Brain microvascular endothelial cell (primary cell): ENCODE measurements around the gene PPP2R5A.

Experiments
- DNase-seq: peaks from one replicate; pipeline ENCODE4 v3.0.0-alpha.2; 2020
- H3K27ac ChIP-seq: fragments of 250-450 bp; sonication (Bioruptor Pico); 2 replicates; pipeline ENCODE4 v1.5.1; 2020; ENCODE audit warnings: mild to moderate bottlenecking, moderate library complexity
- H3K27me3 ChIP-seq: fragments of 250-450 bp; sonication (Bioruptor Pico); replicated peaks from 2 replicates; pipeline ENCODE4 v1.5.1; 2020; ENCODE audit warnings: mild to moderate bottlenecking
- H3K36me3 ChIP-seq: fragments of 250-450 bp; sonication (Bioruptor Pico); replicated peaks from 2 replicates; pipeline ENCODE4 v1.5.1; 2020; ENCODE audit warnings: mild to moderate bottlenecking
- H3K4me3 ChIP-seq: 2 replicates; pipeline ENCODE4 v1.5.1; 2011; ENCODE audit warnings: low read depth, mild to moderate bottlenecking, control low read depth, low read length, moderate library complexity
- CTCF ChIP-seq: IDR thresholded peaks from 2 replicates; pipeline ENCODE4 v1.5.1; 2011; ENCODE audit warnings: low read depth, mild to moderate bottlenecking, moderate library complexity, low read length, control low read depth, inconsistent platforms; ENCODE audit errors: missing control alignments
- in situ Hi-C: cut with HindIII; loops from 2 replicates; pipeline ENCODE4 v1.10.0; 2017; ENCODE audit warnings: low sequenced_read_pairs, low pct_ligation_motif_present

The PPP2R5A gene

GRCh38 chr1:212259693-212260480, 25.3 kb upstream of the PPP2R5A start:
- no peaks in the 10 kb centered on the region for H3K36me3 ChIP-seq
- in situ Hi-C loops = loop anchor here (25.0 kb wide), 1 partner anchor 173 kb away; no protein-coding TSS in a partner anchor
- DNase-seq = no peak
- no peak overlapping the region for H3K4me3 ChIP-seq
- H3K27me3 ChIP-seq = no peaks in the 10 kb centered on the region
- H3K27ac ChIP-seq = no peak overlapping the region
- TF ChIP-seq CTCF = no peak

GRCh38 chr1:212260557-212261355, 24.5 kb upstream of the PPP2R5A start:
- in situ Hi-C loops = loop anchor here (25.0 kb wide), 1 partner anchor 173 kb away; no protein-coding TSS in a partner anchor
- no peaks in the 10 kb centered on the region for H3K36me3 ChIP-seq
- H3K4me3 ChIP-seq = no peak overlapping the region
- TF ChIP-seq CTCF = no peak
- DNase-seq = no peak
- H3K27ac ChIP-seq = no peak overlapping the region
- no peaks in the 10 kb centered on the region for H3K27me3 ChIP-seq

GRCh38 chr1:212261361-212261929, 23.8 kb upstream of the PPP2R5A start:
- DNase-seq = no peak
- no peaks in the 10 kb centered on the region for H3K36me3 ChIP-seq
- no peak overlapping the region for H3K27ac ChIP-seq
- in situ Hi-C loops = loop anchor here (25.0 kb wide), 1 partner anchor 174 kb away; no protein-coding TSS in a partner anchor
- no peak overlapping the region for H3K4me3 ChIP-seq
- H3K27me3 ChIP-seq = no peaks in the 10 kb centered on the region
- TF ChIP-seq CTCF = no peak

- in situ Hi-C loops = loop anchor here (25.0 kb wide), 1 partner anchor 180 kb away; no protein-coding TSS in a partner anchor
- no peaks in the 10 kb centered on the region for H3K36me3 ChIP-seq
- no peak overlapping the region for H3K27ac ChIP-seq
- TF ChIP-seq CTCF = no peak
- DNase-seq = no peak
- H3K4me3 ChIP-seq = no peak overlapping the region
- no peaks in the 10 kb centered on the region for H3K27me3 ChIP-seq
Observed at GRCh38 chr1:212267017-212267416, 18.2 kb upstream of the PPP2R5A start.

GRCh38 chr1:212267460-212267859, 17.8 kb upstream of the PPP2R5A start:
- no peak for TF ChIP-seq CTCF
- Histone ChIP-seq H3K27me3 (no peaks in the 10 kb centered on the region), H3K4me3 (no peak overlapping the region), H3K27ac (no peak overlapping the region), H3K36me3 (no peaks in the 10 kb centered on the region)
- DNase-seq = no peak
- in situ Hi-C loops = loop anchor here (25.0 kb wide), 1 partner anchor 180 kb away; no protein-coding TSS in a partner anchor
